Caco-2 (cell line): ENCODE results near the gene PPP1R36. TPM values are rescaled to one million over a fixed set of nuclear protein-coding genes. Genes with fewer than 3 reads are reported as not detected.

ENCODE experiments used
- BruUV-seq: library from RNA; stranded (reverse); fragments of 400-500 nt; replicated peaks from 2 replicates; lab custom pipeline; 2021; lab: Mats Ljungman, UMichigan
- CTCF ChIA-PET: fragments of 300-600 bp; sonication (Branson Sonifier 250); formaldehyde crosslinking; loops from one replicate; lab custom pipeline; 2022; ENCODE audit warnings: antibody characterized with exemption; lab: Charles Lee
- POLR2A ChIA-PET: fragments of 300-600 bp; sonication (Branson Sonifier 250); formaldehyde crosslinking; loops from one replicate; lab custom pipeline; 2022; ENCODE audit warnings: antibody characterized with exemption; lab: Charles Lee
- DNase-seq, 2 experiments: peaks; one replicate each; pipeline versions ENCODE4 v3.0.0 to v3.0.0-alpha.2; 2020 to 2022
- H3K27me3 ChIP-seq: replicated peaks from 2 replicates; pipeline ENCODE4 v1.6.0; 2011; ENCODE audit warnings: low read length; ENCODE audit not compliant: control insufficient read depth, insufficient read depth
- H3K36me3 ChIP-seq: 2 replicates; pipeline ENCODE4 v1.5.1; 2011; ENCODE audit warnings: low read length; ENCODE audit not compliant: control insufficient read depth, insufficient read depth
- H3K4me1 ChIP-seq: fragments of 250-450 bp; sonication (Bioruptor Pico); 2 replicates; pipeline ENCODE4 v1.5.1; 2020; ENCODE audit warnings: mild to moderate bottlenecking
- H3K4me3 ChIP-seq: 2 replicates; pipeline ENCODE4 v1.5.1; 2011; ENCODE audit warnings: low read depth, mild to moderate bottlenecking, control low read depth, low read length
- H3K9me3 ChIP-seq: fragments of 250-450 bp; sonication (Bioruptor Pico); 2 replicates; pipeline ENCODE4 v1.5.1; 2020; ENCODE audit warnings: mild to moderate bottlenecking, moderate library complexity
- H3K27ac Mint-ChIP-seq: one replicate; pipeline ENCODE4 v1.8.0; 2022; ENCODE audit warnings: mixed read lengths; ENCODE audit not compliant: unreplicated experiment
- H3K27me3 Mint-ChIP-seq: one replicate; pipeline ENCODE4 v1.8.0; 2022; ENCODE audit warnings: mixed read lengths; ENCODE audit not compliant: insufficient read depth, unreplicated experiment
- H3K36me3 Mint-ChIP-seq: one replicate; pipeline ENCODE4 v1.8.0; 2022; ENCODE audit warnings: mild to moderate bottlenecking, mixed read lengths; ENCODE audit not compliant: insufficient read depth, unreplicated experiment
- H3K4me1 Mint-ChIP-seq: one replicate; pipeline ENCODE4 v1.8.0; 2022; ENCODE audit warnings: low read depth, mixed read lengths; ENCODE audit not compliant: unreplicated experiment
- H3K4me3 Mint-ChIP-seq: one replicate; pipeline ENCODE4 v1.8.0; 2022; ENCODE audit warnings: mild to moderate bottlenecking, moderate library complexity, mixed read lengths; ENCODE audit not compliant: unreplicated experiment
- H3K9me3 Mint-ChIP-seq: one replicate; pipeline ENCODE4 v1.8.0; 2022; ENCODE audit warnings: mixed read lengths; ENCODE audit not compliant: unreplicated experiment
- intact Hi-C: fragments of 100-400 bp; cut with micrococcal nuclease; formaldehyde crosslinking; loops from one replicate; pipeline ENCODE4 v1.10.0; 2022; ENCODE audit not compliant: unreplicated experiment
- total RNA-seq: library from RNA; stranded (reverse); gene quantifications from 2 replicates; pipeline ENCODE4 v1.2.3, GENCODE V29; 2022
- TF ChIP-seq, protein P1 (sequence below), 2 experiments: fragments of 200-600 bp in 1 of 2; IDR thresholded peaks; 1 replicate in 1 of 2; 2 replicates in 1 of 2; pipeline versions ENCODE4 v1.5.1 to v1.8.0; 2011 to 2022; ENCODE audit warnings: antibody characterized with exemption in 1 of 2, control low read depth in 1 of 2, inconsistent platforms in 1 of 2, low read depth in 1 of 2, low read length in 1 of 2, mild to moderate bottlenecking in 1 of 2, moderate library complexity in 1 of 2; ENCODE audit not compliant: insufficient read depth in 1 of 2, severe bottlenecking in 1 of 2, unreplicated experiment in 1 of 2

Gene PPP1R36
- total RNA-seq, 1 experiment from 2014 or later = 2.9 TPM

DNA sequence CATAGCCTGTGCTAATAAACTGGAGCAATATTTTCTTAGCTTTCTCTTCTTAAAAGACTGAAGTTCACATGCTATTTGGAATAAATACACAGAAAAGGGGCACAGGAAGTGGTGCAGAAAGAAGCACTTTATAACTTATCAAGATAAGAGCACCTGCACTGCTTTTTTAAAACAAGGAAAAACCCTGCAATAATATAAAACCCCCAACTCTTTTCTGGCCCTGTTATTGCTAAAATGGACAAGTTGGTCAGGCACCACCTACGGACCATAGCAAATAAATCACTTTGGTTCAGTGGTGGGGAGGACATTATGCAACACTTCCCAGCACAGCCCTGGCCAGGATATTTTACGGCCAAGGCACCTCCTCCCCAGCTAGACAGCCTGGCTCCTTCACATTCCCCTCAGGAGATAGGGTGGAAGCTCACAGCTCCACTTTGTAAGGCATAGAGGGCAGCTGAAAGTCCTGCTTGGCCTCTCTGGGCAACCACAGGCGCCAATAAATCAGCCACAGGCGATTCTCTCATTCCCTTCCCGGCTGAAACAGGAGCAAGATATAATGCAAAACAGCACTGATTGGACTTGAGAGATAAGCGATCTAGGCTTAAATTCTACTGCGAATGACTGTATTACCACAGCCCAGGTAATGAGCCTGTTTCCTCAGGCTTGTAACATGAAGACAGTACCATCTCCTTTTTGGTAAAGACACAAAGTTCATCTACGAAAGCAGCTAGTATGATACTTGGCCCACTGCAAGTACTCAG lies 48.2 kb upstream of the PPP1R36 start:
- Mint-ChIP-seq H3K9me3 (no peaks in the 10 kb centered on the region), H3K27ac (peak overlapping the region; percentile 22), H3K27me3 (no peaks in the 10 kb centered on the region), H3K4me1 (peaks cover 6% of the 10 kb centered on the region), H3K4me3 (peak overlapping the region; percentile 78), H3K36me3 (peaks cover 43% of the 10 kb centered on the region)
- intact Hi-C loops = loop anchor here (5.0 to 10.0 kb wide), 3 partner anchors 114 to 393 kb away; partner anchors contain the start of gene MTHFD1
- Histone ChIP-seq H3K36me3 (no peaks in the 10 kb centered on the region), H3K4me3 (no peak overlapping the region), H3K27me3 (no peaks in the 10 kb centered on the region), H3K4me1 (peaks cover 22% of the 10 kb centered on the region), H3K9me3 (no peaks in the 10 kb centered on the region)
- ChIA-PET CTCF (interaction anchor here (0.8 to 0.9 kb wide), 3 partner anchors 16 to 157 kb away, joined by 3 read pairs; no protein-coding TSS in a partner anchor), POLR2A (no interaction called here)
- BruUV-seq = no TSS peak
- DNase-seq = peak; percentile 55 to 76
- TF ChIP-seq, protein P1, sequence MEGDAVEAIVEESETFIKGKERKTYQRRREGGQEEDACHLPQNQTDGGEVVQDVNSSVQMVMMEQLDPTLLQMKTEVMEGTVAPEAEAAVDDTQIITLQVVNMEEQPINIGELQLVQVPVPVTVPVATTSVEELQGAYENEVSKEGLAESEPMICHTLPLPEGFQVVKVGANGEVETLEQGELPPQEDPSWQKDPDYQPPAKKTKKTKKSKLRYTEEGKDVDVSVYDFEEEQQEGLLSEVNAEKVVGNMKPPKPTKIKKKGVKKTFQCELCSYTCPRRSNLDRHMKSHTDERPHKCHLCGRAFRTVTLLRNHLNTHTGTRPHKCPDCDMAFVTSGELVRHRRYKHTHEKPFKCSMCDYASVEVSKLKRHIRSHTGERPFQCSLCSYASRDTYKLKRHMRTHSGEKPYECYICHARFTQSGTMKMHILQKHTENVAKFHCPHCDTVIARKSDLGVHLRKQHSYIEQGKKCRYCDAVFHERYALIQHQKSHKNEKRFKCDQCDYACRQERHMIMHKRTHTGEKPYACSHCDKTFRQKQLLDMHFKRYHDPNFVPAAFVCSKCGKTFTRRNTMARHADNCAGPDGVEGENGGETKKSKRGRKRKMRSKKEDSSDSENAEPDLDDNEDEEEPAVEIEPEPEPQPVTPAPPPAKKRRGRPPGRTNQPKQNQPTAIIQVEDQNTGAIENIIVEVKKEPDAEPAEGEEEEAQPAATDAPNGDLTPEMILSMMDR (IDR thresholded peaks at IDR 0.05; ENCODE audit: insufficient read depth in 1 of 2, low read depth in 1 of 2, low read length in 1 of 2, severe bottlenecking in 1 of 2, unreplicated experiment in 1 of 2) = no peak

DNA sequence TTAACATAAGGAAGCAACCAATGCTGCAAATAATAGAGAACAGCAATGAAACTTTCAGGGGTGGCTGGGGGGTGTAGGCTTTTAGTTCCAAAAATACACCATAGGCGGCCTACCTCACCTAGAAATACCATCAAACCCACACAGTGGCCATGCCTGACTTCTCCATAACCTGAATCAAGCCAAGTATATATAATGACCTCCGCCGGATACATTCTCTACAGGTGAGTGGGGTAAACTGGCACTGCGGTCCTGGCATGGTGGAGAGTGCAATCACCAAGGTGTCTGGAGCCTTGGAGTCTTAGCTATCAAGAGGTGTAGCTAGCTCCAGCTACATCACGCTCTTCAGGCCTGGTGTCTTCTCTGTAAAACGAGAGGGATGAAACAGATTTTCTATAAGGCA lies 47.3 kb upstream of the PPP1R36 start:
- POLR2A ChIA-PET = interaction anchor here (0.6 to 1.0 kb wide), 2 partner anchors 40 to 115 kb away, joined by 4 read pairs; no protein-coding TSS in a partner anchor
- H3K9me3 ChIP-seq = no peaks in the 10 kb centered on the region
- peak overlapping the region; percentile 97 for H3K4me3 ChIP-seq
- Mint-ChIP-seq H3K27me3 (no peaks in the 10 kb centered on the region), H3K4me3 (peak overlapping the region; percentile 78), H3K4me1 (peaks cover 6% of the 10 kb centered on the region), H3K27ac (peak overlapping the region; percentile 81), H3K9me3 (no peaks in the 10 kb centered on the region), H3K36me3 (peaks cover 43% of the 10 kb centered on the region)
- no peaks in the 10 kb centered on the region for H3K27me3 ChIP-seq
- CTCF ChIA-PET = interaction anchor here (0.9 kb wide), 1 partner anchor 158 kb away, joined by 3 read pairs; no protein-coding TSS in a partner anchor
- DNase-seq = no peak
- TF ChIP-seq, protein P1 (IDR thresholded peaks at IDR 0.05; ENCODE audit: insufficient read depth in 1 of 2, low read depth in 1 of 2, low read length in 1 of 2, severe bottlenecking in 1 of 2, unreplicated experiment in 1 of 2) = no peak
- BruUV-seq = no TSS peak
- H3K4me1 ChIP-seq = peaks cover 25% of the 10 kb centered on the region
- intact Hi-C loops = loop anchor here (5.0 to 10.0 kb wide), 3 partner anchors 115 to 392 kb away; partner anchors contain the start of gene MTHFD1
- H3K36me3 ChIP-seq = no peaks in the 10 kb centered on the region

DNA sequence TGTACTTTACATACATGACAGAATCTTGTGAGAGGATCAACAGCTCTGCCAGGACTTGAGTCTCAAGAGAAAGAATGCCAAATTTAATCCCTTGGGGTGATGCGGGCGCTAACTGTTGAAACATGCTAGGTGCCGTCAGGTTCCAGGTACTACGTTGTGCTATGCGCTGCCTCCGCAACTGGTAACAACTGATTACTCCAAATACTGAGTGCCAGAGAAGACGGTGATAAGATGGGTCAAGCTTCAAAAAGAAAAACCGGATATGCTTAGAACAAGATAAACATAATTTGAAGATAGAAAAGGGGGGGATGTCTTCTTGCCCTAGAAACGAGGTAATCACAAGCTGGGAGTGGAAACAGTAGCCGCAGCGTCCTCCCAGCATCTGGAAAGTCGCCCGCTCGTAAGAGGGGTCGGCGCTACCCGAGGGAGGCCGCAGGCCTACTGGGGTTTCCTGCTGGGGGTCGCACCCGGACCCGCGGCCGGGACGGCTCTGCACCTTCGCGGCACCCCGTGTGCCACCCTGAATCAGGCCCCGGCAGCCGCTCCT lies 46.8 kb upstream of the PPP1R36 start:
- Mint-ChIP-seq H3K4me1 (peaks cover 11% of the 10 kb centered on the region), H3K27ac (peak overlapping the region; percentile 81), H3K9me3 (no peaks in the 10 kb centered on the region), H3K36me3 (peaks cover 43% of the 10 kb centered on the region), H3K4me3 (peak overlapping the region; percentile 78), H3K27me3 (no peaks in the 10 kb centered on the region)
- Histone ChIP-seq H3K27me3 (no peaks in the 10 kb centered on the region), H3K9me3 (no peaks in the 10 kb centered on the region), H3K4me3 (peak overlapping the region; percentile 97), H3K4me1 (peaks cover 25% of the 10 kb centered on the region), H3K36me3 (no peaks in the 10 kb centered on the region)
- TF ChIP-seq, protein P1 (IDR thresholded peaks at IDR 0.05; ENCODE audit: insufficient read depth in 1 of 2, low read depth in 1 of 2, low read length in 1 of 2, severe bottlenecking in 1 of 2, unreplicated experiment in 1 of 2) = no peak
- ChIA-PET POLR2A (interaction anchor here (0.6 to 1.0 kb wide), 3 partner anchors 40 to 115 kb away, joined by 4 to 10 read pairs (median 4); no protein-coding TSS in a partner anchor), CTCF (interaction anchor here (0.6 kb wide), 1 partner anchor 467 kb away, joined by 4 read pairs; no protein-coding TSS in a partner anchor)
- intact Hi-C loops = loop anchor here (1.0 to 10.0 kb wide), 4 partner anchors 38 to 392 kb away; partner anchors contain the start of genes AKAP5 and MTHFD1
- no TSS peak for BruUV-seq
- peak in 1 of 2 experiments; percentile 24 for DNase-seq
